Activated CD4-positive, alpha-beta T cell treated with anti-CD3 and anti-CD28 coated beads, Interleukin-2, amount 10 ng/mL, durations not matched to agents 24 days and 14 days (primary cell): ENCODE results near the gene PDE2A. TPM values are rescaled to one million over a fixed set of nuclear protein-coding genes. Genes with fewer than 3 reads are reported as not detected.

Experiments used
- DNase-seq: peaks from one replicate; pipeline ENCODE4 v3.0.0; 2022
- H3K27ac Mint-ChIP-seq: one replicate; pipeline ENCODE4 v1.8.0; 2022; ENCODE audit warnings: mild to moderate bottlenecking, mixed read lengths
- H3K27me3 Mint-ChIP-seq: one replicate; pipeline ENCODE4 v1.8.0; 2022; ENCODE audit warnings: mixed read lengths
- H3K36me3 Mint-ChIP-seq: one replicate; pipeline ENCODE4 v1.8.0; 2022; ENCODE audit warnings: low read depth, mild to moderate bottlenecking, mixed read lengths
- H3K4me1 Mint-ChIP-seq: one replicate; pipeline ENCODE4 v1.8.0; 2021; ENCODE audit warnings: mixed read lengths
- H3K4me3 Mint-ChIP-seq: one replicate; pipeline ENCODE4 v1.8.0; 2022; ENCODE audit warnings: mild to moderate bottlenecking, moderate library complexity, mixed read lengths
- H3K9me3 Mint-ChIP-seq: one replicate; pipeline ENCODE4 v1.8.0; 2021; ENCODE audit warnings: mixed read lengths
- intact Hi-C: fragments of 100-400 bp; cut with micrococcal nuclease; formaldehyde crosslinking; loops from one replicate; pipeline ENCODE4 v1.15.1; 2023
- total RNA-seq: library from RNA; stranded (reverse); gene quantifications from 2 replicates; pipeline ENCODE4 v1.2.3, GENCODE V29; 2022

PDE2A gene
- total RNA-seq, 1 donor from 2014 or later, result 0.33 TPM

DNA sequence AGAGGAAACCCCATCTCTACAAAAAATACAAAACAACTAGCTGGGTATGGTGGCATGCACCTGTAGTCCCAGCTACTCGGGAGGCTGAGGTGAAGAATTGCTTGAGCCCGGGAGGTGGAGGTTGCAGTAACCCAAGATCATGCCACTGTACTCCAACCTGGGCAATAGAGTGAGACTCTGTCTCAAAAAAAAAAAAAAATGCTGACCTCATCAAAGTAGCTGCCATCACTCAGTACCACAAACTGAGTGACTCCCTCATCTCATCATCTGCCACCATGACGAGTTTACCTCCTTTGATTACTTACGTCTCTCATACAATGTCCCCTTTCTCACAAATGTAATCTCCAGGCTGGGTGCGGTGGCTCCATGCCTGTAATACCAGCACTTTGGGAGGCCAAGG is 122.7 kb downstream of the PDE2A start:
- intact Hi-C loops, result no loop called here
- Mint-ChIP-seq H3K27me3 (peaks cover 21% of the 10 kb centered on the region), H3K27ac (no peak overlapping the region), H3K4me1 (peaks cover 2% of the 10 kb centered on the region), H3K36me3 (no peaks in the 10 kb centered on the region), H3K9me3 (no peaks in the 10 kb centered on the region), H3K4me3 (no peak overlapping the region)
- DNase-seq, result no peak

DNA sequence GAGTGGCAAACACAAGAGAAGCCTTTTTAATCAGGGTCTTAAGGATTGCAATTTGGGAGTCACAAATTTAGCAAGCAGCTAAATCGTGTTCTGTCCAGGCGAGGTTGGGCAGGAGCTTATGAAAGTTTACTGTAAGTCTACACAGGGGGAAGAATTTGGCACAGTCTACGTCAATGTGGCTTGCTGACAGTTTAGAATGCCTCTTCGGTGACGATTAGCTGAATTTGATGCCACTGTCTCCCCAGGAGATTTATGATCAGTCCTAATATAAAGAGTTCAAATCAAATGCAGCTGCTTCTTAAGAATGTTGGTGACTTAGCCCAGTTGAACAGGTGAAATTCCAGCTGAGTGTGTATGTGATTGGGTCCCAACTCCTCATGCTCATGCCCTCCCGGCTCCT is 125.8 kb downstream of the PDE2A start:
- H3K4me1 Mint-ChIP-seq, result peaks cover under 1% of the 10 kb centered on the region
- H3K36me3 Mint-ChIP-seq, result no peaks in the 10 kb centered on the region
- H3K27me3 Mint-ChIP-seq, result peaks cover 18% of the 10 kb centered on the region
- no peak for DNase-seq
- H3K27ac Mint-ChIP-seq, result no peak overlapping the region
- H3K4me3 Mint-ChIP-seq, result no peak overlapping the region
- no peaks in the 10 kb centered on the region for H3K9me3 Mint-ChIP-seq
- intact Hi-C loops, result no loop called here

DNA sequence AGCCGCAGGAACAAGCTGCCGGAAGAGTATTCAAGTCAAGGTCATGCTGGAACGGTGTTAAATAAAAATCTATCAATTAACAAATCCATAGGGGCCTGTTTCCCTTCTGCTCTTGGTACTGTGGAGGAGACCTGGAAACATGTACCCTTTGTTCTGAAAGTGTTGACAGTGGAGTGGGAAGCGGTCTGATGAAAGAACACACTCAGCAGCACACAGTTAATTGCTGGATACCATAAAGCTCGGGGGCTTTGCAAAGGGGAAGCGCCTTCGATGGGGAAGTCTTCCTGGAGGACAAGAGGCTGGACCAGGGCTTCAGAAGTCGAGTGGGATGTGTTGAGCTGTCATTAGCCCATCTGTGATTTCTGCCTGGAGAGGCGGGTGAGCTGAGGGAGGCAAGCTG is 127.4 kb downstream of the PDE2A start:
- Mint-ChIP-seq H3K9me3 (no peaks in the 10 kb centered on the region), H3K27ac (no peak overlapping the region), H3K36me3 (no peaks in the 10 kb centered on the region), H3K4me3 (no peak overlapping the region), H3K4me1 (no peaks in the 10 kb centered on the region), H3K27me3 (peaks cover 18% of the 10 kb centered on the region)
- DNase-seq, result no peak
- intact Hi-C loops, result no loop called here

DNA sequence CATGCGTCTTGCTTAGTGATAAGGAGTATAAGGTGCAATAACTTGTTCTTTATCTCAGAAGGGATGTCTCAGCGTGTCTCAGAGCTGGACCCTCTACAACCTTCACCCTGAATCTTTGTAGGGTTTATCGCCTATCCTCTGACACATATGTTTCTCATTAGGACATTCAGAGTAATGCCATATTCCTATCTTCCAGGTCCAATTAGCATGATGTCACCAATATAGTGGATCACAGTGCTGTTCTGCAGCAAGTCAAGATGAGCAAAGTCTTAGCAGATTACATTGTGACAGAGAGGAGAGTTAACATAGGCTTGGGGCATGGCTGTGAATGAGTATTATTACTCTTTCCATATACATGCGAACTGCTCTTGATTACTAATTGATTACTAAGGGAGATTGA is 129.6 kb downstream of the PDE2A start:
- Mint-ChIP-seq H3K36me3 (no peaks in the 10 kb centered on the region), H3K9me3 (no peaks in the 10 kb centered on the region), H3K4me3 (no peak overlapping the region), H3K27ac (no peak overlapping the region), H3K27me3 (peaks cover 31% of the 10 kb centered on the region), H3K4me1 (no peaks in the 10 kb centered on the region)
- intact Hi-C loops, result no loop called here
- DNase-seq, result no peak

DNA sequence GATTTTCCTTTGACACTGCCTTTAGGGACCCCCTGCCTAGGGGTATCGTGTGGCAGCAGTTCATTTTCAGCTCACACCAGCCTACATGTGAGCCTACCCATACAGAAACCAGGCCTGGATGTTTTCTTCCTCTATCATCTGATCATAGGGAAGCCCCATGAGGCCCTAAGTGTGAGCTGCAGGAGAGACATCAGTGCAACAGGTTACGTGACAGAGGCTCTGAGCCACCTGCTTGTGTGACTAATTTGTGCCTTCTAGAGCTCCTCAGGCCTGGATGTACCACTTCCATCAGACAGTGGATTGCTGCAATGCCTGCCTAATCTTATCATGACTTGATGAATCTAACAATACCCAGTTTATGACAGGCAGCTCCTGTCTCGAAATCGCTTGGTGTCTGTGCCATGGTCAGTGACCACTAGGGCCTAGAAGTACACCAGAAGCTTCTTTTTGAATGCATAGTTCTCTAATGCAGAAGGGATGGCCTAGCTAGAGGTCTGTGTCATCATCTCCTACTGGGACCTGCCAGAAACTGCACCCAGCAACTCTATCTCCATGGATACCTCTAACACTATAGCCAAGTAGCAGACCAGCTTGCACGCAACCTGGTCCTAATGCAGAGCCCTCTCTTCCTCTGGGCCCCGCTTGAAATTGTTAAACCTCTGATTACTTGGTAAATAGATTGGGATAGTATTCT is 130.2 kb downstream of the PDE2A start:
- no peak for DNase-seq
- no peak overlapping the region for H3K27ac Mint-ChIP-seq
- H3K9me3 Mint-ChIP-seq, result no peaks in the 10 kb centered on the region
- H3K4me1 Mint-ChIP-seq, result no peaks in the 10 kb centered on the region
- no peak overlapping the region for H3K4me3 Mint-ChIP-seq
- H3K27me3 Mint-ChIP-seq, result peaks cover 34% of the 10 kb centered on the region
- H3K36me3 Mint-ChIP-seq, result no peaks in the 10 kb centered on the region
- intact Hi-C loops, result no loop called here

DNA sequence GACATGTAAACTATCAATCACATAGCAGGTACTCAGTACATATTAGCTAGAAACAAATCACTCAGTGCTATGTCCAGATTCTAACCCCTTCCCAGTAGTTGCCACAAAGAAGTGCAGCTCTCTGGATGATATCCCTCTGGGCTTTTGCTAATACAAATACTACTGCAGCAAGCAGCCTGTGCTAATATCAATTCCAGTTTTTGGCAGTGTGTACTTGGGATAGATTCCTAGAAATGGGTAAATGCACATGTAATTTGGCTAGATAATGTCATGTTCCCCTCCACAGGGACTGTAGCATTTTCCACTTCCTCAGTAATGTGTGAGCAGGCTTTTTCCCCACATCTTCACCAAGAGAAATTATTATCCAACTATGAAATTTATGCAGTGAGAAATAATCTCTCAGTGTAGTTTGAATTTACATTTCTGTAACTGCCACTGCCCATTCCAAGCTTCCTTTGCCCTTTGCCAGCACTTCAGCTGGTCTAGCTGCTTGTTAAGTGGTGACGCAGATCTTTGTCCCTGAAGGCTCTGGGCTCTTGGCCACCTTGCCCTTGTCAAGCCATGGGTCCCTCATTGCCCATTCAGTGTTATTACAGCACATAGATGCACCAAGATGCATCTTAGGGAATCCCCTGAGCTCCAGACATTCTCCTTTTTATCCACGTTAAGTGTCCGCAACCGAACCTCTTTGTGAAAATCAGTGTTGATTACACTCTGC is 132.8 kb downstream of the PDE2A start:
- H3K4me1 Mint-ChIP-seq, result no peaks in the 10 kb centered on the region
- intact Hi-C loops, result no loop called here
- H3K27ac Mint-ChIP-seq, result no peak overlapping the region
- peaks cover 42% of the 10 kb centered on the region for H3K27me3 Mint-ChIP-seq
- H3K4me3 Mint-ChIP-seq, result no peak overlapping the region
- no peaks in the 10 kb centered on the region for H3K36me3 Mint-ChIP-seq
- no peak for DNase-seq
- no peaks in the 10 kb centered on the region for H3K9me3 Mint-ChIP-seq

DNA sequence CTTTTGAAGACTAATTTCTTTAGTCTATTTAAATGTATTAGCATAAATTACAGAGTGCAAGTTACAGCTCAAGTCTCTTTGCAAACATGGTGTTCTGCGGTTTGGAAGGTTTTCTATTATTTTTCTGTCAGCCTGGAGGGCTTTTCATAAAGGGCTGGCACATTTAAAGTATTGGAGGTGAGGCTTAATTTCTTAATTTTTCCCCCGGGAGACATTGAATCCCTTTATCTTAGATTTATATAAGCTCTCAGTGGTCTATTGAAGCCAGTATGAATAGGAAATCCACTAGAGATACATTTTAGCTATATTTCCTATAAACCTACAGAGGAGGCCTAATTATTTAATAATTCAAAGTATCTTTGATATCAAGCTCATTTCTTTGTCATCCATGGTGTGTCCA is 137.2 kb downstream of the PDE2A start:
- intact Hi-C loops, result no loop called here
- peaks cover 48% of the 10 kb centered on the region for H3K27me3 Mint-ChIP-seq

DNA sequence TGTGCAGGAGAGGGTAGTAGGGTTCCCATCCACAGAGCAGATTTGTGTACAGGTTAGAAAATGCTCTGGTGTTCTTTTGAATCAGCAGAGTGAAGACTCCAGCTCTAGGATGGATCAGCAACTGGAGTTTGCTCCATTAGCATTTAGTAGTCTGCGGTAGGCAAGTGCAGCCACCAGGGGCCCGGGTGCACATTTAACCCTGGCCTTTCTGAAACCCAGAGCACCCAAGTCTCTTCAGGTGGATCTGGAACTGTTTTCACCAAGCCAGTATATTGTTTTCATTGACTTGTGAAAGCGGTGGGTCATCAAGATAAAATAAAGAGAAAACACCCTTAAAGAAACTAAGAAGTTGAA is 139.1 kb downstream of the PDE2A start:
- H3K27ac Mint-ChIP-seq, result no peak overlapping the region
- H3K36me3 Mint-ChIP-seq, result no peaks in the 10 kb centered on the region
- no peaks in the 10 kb centered on the region for H3K4me1 Mint-ChIP-seq
- DNase-seq, result no peak
- H3K4me3 Mint-ChIP-seq, result no peak overlapping the region
- H3K27me3 Mint-ChIP-seq, result peaks cover 46% of the 10 kb centered on the region
- intact Hi-C loops, result no loop called here
- H3K9me3 Mint-ChIP-seq, result no peaks in the 10 kb centered on the region

More for the DNA sequence above, 137.2 kb downstream of the PDE2A start:
- DNase-seq, result no peak
- no peak overlapping the region for H3K4me3 Mint-ChIP-seq
- H3K36me3 Mint-ChIP-seq, result no peaks in the 10 kb centered on the region
- no peak overlapping the region for H3K27ac Mint-ChIP-seq
- no peaks in the 10 kb centered on the region for H3K4me1 Mint-ChIP-seq
- no peaks in the 10 kb centered on the region for H3K9me3 Mint-ChIP-seq

DNA sequence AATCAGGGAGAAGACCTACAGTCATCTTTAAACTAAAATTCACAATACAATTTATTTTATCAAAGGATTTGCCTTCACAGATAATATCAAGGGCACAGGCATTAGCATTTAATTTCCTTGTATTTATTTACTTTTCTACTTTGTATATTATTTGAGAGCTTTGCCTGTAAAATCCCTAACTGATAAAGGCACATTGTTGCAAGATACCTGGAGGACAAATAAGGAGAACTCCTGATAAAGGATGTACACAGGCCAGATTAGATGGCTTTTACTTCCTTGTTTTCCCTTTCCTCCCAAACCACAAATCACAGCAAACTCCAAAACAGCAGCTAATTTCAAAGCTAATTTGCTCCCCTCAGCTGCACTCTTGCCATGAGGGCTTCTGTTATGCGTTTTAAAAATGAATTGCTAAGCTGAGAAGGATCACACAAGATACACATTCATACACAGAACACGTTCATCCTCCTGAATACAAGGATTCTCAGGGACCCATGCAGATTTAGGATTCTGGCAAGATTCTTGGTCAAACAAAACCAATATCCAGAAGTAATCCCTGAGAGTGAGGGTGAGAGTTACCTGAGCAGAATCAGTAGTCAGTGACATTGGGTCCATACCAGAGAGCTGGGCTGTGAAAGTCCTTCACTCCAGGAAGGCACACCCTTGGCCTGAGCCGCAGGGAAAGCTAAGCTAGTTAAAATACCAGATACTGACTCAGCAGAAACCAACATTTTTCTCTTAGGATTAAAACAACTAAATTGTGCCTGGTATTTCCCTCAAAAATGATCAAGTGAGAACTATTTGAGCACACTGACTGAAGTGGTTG is 139.6 kb downstream of the PDE2A start:
- intact Hi-C loops, result no loop called here
- Mint-ChIP-seq H3K4me3 (no peak overlapping the region), H3K27me3 (peaks cover 41% of the 10 kb centered on the region), H3K27ac (no peak overlapping the region), H3K36me3 (no peaks in the 10 kb centered on the region), H3K4me1 (no peaks in the 10 kb centered on the region), H3K9me3 (no peaks in the 10 kb centered on the region)
- no peak for DNase-seq

DNA sequence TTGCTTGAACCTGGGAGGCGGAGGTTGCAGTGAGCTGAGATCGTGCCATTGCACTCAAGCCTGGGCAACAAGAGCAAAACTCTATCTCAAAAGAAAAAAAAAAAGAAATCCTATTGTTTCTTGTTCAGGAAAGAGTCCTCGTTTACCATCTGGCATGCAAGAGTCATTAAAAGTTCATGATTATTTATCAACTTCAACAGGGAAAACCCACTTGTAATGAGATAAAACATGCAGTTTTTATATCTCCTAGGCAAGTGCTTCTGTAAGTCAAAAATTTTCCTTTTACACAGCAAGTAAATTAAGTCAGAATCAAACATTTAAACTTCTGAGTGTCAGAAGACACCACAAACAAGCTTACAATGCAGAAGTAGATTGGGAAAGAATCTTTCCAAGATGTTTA is 145.2 kb downstream of the PDE2A start:
- no peak for DNase-seq
- Mint-ChIP-seq H3K36me3 (no peaks in the 10 kb centered on the region), H3K4me1 (peaks cover 2% of the 10 kb centered on the region), H3K9me3 (no peaks in the 10 kb centered on the region), H3K4me3 (no peak overlapping the region), H3K27ac (no peak overlapping the region), H3K27me3 (peaks cover 21% of the 10 kb centered on the region)
- intact Hi-C loops, result no loop called here

DNA sequence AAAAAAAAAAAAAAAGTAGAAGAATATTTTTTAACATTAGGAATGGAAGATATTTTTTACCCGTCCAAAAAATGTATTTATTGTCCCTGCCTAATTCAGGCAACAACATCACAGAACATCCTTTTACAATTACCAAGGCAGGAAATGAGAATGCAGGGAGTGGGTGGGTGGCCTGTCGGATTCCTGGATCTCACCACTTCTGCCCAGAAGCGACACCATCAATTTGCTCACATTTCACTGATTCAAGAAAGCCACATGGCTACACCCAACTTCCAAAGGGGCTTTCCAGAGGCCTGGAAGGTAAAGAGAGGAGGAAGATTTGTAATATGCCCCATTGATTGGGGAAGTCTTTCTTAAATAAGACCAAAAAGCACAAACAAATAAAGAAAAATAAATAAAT is 146.1 kb downstream of the PDE2A start:
- no peak for DNase-seq
- no peak overlapping the region for H3K4me3 Mint-ChIP-seq
- intact Hi-C loops, result no loop called here
- H3K9me3 Mint-ChIP-seq, result no peaks in the 10 kb centered on the region
- peaks cover 21% of the 10 kb centered on the region for H3K27me3 Mint-ChIP-seq
- H3K4me1 Mint-ChIP-seq, result peaks cover 2% of the 10 kb centered on the region
- no peak overlapping the region for H3K27ac Mint-ChIP-seq
- H3K36me3 Mint-ChIP-seq, result no peaks in the 10 kb centered on the region

Other genes starting within 250 kb of the PDE2A start
- 39.9 and 42.0 TPM in 2 replicates for gene CLPB, start 239.9 kb downstream of the PDE2A start, total RNA-seq
- gene ARAP1, start 78.0 kb upstream of the PDE2A start, total RNA-seq, result 76.9 and 81.5 TPM in 2 replicates
- 16.3 and 17.2 TPM in 2 replicates for gene STARD10, start 119.6 kb upstream of the PDE2A start, total RNA-seq
- 74.1 and 75.8 TPM in 2 replicates for gene ATG16L2, start 140.0 kb upstream of the PDE2A start, total RNA-seq